GM12875 (cell line): ENCODE data around the gene PUDP.

Experiments
- H3K4me3 ChIP-seq: one replicate; pipeline ENCODE4 v1.5.1; 2011; ENCODE audit warnings: low read depth, low read length, control low read depth
- TF ChIP-seq, protein P1 (sequence below): IDR thresholded peaks from 2 replicates; pipeline ENCODE4 v1.5.1; 2011; ENCODE audit warnings: low read depth, mild to moderate bottlenecking, control low read depth, inconsistent platforms, low read length, moderate library complexity, borderline replicate concordance; ENCODE audit not compliant: insufficient read depth

Gene PUDP

DNA sequence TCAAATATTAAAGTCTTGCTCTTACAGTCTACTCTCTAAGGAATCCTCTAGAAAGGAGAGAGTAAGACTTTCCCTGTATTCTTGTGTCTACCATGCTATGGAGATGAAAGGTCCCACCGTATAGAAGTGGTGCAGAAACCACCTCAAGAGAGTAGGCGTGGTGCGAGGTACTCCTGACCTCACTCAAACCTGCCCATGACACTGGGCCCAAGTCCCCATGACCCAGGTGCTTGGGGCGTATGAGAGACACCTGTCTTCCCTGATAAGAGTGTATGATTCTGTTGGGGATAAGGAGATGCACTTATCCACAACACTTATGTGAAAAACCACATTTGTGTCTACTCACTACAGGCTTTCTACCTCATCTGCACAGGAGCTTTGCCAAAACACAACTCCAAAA, 55.4 kb downstream of the PUDP start:
- TF ChIP-seq, protein P1, sequence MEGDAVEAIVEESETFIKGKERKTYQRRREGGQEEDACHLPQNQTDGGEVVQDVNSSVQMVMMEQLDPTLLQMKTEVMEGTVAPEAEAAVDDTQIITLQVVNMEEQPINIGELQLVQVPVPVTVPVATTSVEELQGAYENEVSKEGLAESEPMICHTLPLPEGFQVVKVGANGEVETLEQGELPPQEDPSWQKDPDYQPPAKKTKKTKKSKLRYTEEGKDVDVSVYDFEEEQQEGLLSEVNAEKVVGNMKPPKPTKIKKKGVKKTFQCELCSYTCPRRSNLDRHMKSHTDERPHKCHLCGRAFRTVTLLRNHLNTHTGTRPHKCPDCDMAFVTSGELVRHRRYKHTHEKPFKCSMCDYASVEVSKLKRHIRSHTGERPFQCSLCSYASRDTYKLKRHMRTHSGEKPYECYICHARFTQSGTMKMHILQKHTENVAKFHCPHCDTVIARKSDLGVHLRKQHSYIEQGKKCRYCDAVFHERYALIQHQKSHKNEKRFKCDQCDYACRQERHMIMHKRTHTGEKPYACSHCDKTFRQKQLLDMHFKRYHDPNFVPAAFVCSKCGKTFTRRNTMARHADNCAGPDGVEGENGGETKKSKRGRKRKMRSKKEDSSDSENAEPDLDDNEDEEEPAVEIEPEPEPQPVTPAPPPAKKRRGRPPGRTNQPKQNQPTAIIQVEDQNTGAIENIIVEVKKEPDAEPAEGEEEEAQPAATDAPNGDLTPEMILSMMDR = no peak
- H3K4me3 ChIP-seq = no peak overlapping the region

DNA sequence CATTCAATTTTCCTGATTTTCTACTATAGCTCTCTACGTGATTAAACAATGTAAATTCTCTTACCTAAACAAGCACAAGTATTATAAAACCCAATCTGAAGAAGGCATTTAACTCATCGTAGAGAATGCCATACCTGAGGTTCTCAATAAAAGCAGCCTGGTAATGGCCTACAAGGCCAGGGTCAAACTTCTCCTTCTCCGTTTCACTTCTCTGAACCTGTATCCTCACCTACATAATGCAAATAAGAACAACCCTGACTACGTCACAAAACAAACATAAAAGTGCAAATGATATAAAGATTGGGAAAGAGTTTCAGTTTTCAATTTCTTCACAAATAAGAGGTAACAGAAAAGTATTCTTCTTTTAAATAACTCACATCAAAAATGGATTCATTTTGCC, 56.0 kb downstream of the PUDP start:
- TF ChIP-seq, protein P1 = no peak
- H3K4me3 ChIP-seq = no peak overlapping the region

DNA sequence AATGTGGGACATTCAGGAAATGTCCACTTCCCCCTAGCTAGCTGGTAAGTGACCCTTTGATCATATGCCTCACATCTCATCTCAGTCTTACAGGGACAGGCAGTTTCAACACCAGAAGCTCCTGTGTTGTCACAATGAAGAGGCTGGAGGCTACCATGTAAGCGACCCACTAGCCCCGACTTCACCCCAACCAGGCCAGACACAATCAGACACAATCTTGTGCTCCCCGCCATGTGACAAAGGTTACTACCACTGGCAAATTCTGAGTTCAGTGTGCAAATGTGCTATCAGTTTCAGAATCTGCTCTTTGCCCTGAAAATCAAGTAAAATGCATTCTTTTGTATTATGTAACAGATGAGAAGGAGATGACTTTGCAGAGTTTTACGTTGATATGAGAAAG, 57.3 kb downstream of the PUDP start:
- TF ChIP-seq, protein P1 = no peak
- H3K4me3 ChIP-seq = no peak overlapping the region

DNA sequence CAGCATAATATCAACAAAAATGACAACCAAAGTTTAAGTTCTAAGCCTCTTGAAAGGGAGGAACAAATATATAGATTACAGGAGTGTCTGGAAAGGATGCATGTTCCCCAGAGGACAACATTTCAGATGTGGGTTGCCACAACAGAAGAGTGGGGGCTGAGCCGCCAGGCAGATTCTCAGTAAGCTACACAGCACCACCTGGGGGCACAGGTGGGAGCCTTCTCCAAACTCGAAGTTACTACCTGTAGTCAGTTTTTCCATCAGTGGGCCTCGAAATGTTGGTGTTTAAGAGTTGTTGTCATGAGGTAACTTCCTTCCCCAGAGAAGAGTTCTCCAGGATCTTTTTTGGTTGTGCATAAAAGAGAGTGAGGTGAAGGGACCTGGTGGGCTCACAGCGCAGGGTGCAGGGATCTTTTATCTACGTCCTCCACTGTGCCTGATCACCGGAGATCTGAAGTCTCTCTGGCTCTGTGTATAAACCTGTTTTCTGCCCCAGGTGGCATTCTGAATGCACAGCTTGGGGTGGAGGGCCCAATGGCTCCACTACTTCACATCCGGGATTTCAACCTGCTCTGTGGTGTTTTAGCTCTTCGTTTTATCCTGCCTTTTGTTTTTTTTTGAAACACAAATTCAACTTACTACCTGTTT, 58.9 kb downstream of the PUDP start:
- TF ChIP-seq, protein P1 = peak; percentile 43; the same call in 1 of the 2 replicates

DNA sequence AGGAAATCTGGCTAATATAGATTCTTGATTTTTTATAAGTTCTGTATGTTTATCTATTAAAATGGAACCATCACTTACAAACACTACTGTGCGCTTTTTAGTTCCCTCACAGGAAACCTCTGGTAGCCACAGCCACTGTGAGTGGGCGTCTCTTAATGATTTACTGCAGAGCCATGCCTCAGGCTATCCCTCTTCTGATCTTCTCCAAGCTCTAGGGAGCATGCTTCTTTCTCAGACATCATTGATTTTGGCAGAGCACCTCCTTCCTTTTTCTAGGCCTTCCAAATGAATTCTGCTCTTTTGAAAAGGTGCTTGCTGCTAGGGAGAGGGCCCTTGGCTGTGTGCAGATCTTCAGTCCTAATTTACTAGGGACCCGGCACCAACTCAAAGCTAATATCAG, 61.6 kb downstream of the PUDP start:
- TF ChIP-seq, protein P1 = no peak
- H3K4me3 ChIP-seq = no peak overlapping the region

More for the DNA sequence above, 58.9 kb downstream of the PUDP start:
- no peak overlapping the region for H3K4me3 ChIP-seq

DNA sequence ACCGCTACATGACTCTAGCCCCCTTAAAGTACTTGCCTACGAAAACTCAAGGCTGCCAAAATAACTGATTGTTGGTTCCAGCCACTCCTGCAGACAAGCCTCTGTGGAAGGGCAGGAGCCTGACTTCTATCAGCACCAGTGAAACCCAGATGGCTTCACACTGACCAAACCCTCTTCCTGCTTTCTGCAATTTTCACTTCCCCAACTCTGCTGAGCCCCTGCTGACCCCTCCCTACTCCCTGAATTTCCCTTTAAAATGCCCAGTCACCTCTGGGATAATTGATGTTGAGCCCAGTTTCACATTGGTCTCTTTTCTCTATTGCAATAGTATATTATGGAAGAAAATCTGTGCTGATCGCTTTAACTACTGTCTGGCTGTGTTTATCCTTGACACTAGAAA, 62.1 kb downstream of the PUDP start:
- no peak overlapping the region for H3K4me3 ChIP-seq
- TF ChIP-seq, protein P1 = no peak

- TF ChIP-seq, protein P1 = no peak
- no peak overlapping the region for H3K4me3 ChIP-seq
Measured at GRCh38 chrX:7084841-7085240, 63.1 kb downstream of the PUDP start.
